ENCODE data around the gene CELA2B. TPM values are rescaled to one million over a fixed set of nuclear protein-coding genes. Genes with fewer than 3 reads are reported as not detected.

Gene CELA2B
- total RNA-seq, 1 experiment from 2014 or later, result not detected

DNA sequence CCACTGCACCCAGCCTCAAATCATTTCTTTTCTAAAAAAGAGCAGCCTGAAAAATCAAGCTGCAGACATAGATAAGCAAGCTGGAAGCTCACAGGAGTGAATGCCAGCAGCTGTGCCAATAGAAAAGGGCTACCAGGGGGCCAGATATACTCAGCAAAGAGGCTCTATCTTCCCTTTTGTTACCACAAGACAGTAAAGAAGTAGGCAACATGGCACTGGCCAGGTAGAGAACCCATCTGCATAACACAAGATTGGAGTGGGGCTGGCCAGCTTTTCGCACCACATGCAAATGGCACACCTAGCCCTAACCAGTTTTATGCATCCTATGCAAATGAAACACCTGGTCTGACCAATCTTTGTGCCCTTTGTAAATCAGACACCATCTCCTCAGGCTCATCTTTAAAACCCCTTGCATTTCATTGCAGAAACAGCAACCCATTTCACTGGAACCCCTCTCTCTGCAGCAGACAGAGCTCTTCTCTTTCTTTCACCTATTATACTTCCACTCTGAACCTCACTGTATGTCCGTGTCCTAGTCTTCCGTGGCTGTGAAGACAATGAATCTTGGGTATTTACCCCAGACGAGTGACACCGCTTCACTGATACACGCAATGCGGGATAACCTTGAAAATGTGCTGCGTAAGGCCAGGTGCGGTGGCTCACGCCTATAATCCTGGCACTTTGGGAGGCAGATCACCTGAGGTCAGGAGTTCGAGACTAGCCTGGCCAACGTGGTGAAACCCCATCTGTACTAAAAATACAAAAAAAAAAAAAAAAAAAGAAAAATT is 33.0 kb downstream of the CELA2B start:
- DNase-seq (ENCODE audit: low spot score) (peak; percentile 57), ATAC-seq (peak; percentile 95)
- no peaks in the 10 kb centered on the region for H3K9me3 Mint-ChIP-seq
- H3K4me1 Mint-ChIP-seq, result peaks cover 41% of the 10 kb centered on the region
- H3K4me3 Mint-ChIP-seq, result peak overlapping the region; percentile 26
- TF ChIP-seq FOXK1 (CRISPR knock-in tag; IDR thresholded peaks at IDR 0.05), result 0 out of 2 replicates have a peak, but pooled peaks have one; percentile 39
- no peak for TF ChIP-seq TP53 (CRISPR knock-in tag; IDR thresholded peaks at IDR 0.05)
- TF ChIP-seq GABPB1 (CRISPR knock-in tag; IDR thresholded peaks at IDR 0.05), result no peak
- TF ChIP-seq NFE2L1 (CRISPR knock-in tag; IDR thresholded peaks at IDR 0.05), result 0 out of 2 replicates have a peak, but pooled peaks have one; percentile 22
- 0 out of 2 replicates have a peak, but pooled peaks have one; percentile 30 for TF ChIP-seq TEAD1 (CRISPR knock-in tag; IDR thresholded peaks at IDR 0.05)
- TF ChIP-seq, protein P1, sequence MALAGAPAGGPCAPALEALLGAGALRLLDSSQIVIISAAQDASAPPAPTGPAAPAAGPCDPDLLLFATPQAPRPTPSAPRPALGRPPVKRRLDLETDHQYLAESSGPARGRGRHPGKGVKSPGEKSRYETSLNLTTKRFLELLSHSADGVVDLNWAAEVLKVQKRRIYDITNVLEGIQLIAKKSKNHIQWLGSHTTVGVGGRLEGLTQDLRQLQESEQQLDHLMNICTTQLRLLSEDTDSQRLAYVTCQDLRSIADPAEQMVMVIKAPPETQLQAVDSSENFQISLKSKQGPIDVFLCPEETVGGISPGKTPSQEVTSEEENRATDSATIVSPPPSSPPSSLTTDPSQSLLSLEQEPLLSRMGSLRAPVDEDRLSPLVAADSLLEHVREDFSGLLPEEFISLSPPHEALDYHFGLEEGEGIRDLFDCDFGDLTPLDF (CRISPR knock-in tag; IDR thresholded peaks at IDR 0.05), result no peak
- TF ChIP-seq, protein P2, sequence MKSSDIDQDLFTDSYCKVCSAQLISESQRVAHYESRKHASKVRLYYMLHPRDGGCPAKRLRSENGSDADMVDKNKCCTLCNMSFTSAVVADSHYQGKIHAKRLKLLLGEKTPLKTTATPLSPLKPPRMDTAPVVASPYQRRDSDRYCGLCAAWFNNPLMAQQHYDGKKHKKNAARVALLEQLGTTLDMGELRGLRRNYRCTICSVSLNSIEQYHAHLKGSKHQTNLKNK (CRISPR knock-in tag; IDR thresholded peaks at IDR 0.05), result no peak
- TF ChIP-seq, protein P3, sequence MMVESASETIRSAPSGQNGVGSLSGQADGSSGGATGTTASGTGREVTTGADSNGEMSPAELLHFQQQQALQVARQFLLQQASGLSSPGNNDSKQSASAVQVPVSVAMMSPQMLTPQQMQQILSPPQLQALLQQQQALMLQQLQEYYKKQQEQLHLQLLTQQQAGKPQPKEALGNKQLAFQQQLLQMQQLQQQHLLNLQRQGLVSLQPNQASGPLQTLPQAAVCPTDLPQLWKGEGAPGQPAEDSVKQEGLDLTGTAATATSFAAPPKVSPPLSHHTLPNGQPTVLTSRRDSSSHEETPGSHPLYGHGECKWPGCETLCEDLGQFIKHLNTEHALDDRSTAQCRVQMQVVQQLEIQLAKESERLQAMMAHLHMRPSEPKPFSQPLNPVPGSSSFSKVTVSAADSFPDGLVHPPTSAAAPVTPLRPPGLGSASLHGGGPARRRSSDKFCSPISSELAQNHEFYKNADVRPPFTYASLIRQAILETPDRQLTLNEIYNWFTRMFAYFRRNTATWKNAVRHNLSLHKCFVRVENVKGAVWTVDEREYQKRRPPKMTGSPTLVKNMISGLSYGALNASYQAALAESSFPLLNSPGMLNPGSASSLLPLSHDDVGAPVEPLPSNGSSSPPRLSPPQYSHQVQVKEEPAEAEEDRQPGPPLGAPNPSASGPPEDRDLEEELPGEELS (CRISPR knock-in tag; IDR thresholded peaks at IDR 0.05), result peak; percentile 62; the same call in 1 of the 2 replicates
- ChIA-PET POLR2A (interaction anchor here (1.3 to 2.3 kb wide), 2 partner anchors 15 to 18 kb away, joined by 5 to 7 read pairs; partner anchors contain the start of genes CASP9 and DNAJC16), CTCF (interaction anchor here (1.0 to 1.2 kb wide), 2 partner anchors 15 to 185 kb away, joined by 4 read pairs; no protein-coding TSS in a partner anchor)
- H3K27ac Mint-ChIP-seq, result peak overlapping the region; percentile 100
- H3K27me3 Mint-ChIP-seq (ENCODE audit: low read depth), result no peaks in the 10 kb centered on the region
- peaks cover 8% of the 10 kb centered on the region for H3K36me3 Mint-ChIP-seq

DNA sequence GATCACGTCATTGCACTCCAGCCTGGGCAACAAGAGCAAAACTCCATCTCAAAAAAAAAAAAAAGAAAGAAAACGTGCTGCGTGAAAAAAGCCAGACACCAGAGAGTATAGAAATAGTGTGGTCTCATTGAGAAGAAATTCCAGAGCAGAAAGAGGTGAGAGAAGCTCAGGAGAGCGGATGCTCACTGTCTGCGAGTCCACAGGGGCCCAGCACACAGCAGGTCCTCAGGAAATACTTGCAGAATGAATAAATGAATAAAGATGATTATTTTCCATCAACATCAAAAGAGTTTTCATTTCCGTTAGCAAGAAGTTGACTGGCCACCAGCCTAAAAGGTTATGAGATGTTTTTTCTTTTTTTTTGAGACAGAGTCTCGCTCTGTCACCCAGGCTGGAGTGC is 33.7 kb downstream of the CELA2B start:
- Mint-ChIP-seq H3K4me1 (peaks cover 41% of the 10 kb centered on the region), H3K27me3 (ENCODE audit: low read depth) (no peaks in the 10 kb centered on the region), H3K27ac (peak overlapping the region; percentile 93), H3K36me3 (peaks cover 8% of the 10 kb centered on the region), H3K9me3 (no peaks in the 10 kb centered on the region), H3K4me3 (peak overlapping the region; percentile 26; the same call in 1 of the 2 replicates)
- ChIA-PET POLR2A (interaction anchor here (1.3 to 2.3 kb wide), 2 partner anchors 14 to 17 kb away, joined by 5 to 7 read pairs; partner anchors contain the start of genes CASP9 and DNAJC16), CTCF (interaction anchor here (1.2 kb wide), 1 partner anchor 14 kb away, joined by 4 read pairs; no protein-coding TSS in a partner anchor)
- TF ChIP-seq CREM (CRISPR knock-in tag; IDR thresholded peaks at IDR 0.05) (no peak), ZNF423 (CRISPR knock-in tag; IDR thresholded peaks at IDR 0.05) (no peak), SMAD4 (CRISPR knock-in tag; IDR thresholded peaks at IDR 0.05) (no peak), FOXK1 (CRISPR knock-in tag; IDR thresholded peaks at IDR 0.05) (no peak), IRF2 (CRISPR knock-in tag; IDR thresholded peaks at IDR 0.05; ENCODE audit: borderline replicate concordance, low read depth) (no peak), NR2C2 (CRISPR knock-in tag; IDR thresholded peaks at IDR 0.05) (no peak), TEAD4 (CRISPR knock-in tag; IDR thresholded peaks at IDR 0.05) (no peak), JAZF1 (CRISPR knock-in tag; IDR thresholded peaks at IDR 0.05) (no peak), EMX1 (CRISPR knock-in tag; IDR thresholded peaks at IDR 0.05) (no peak), GTF2I (CRISPR knock-in tag; conservative IDR thresholded peaks at IDR 0.05) (no peak)
- TF ChIP-seq, protein P3 (CRISPR knock-in tag; IDR thresholded peaks at IDR 0.05), result no peak
- TF ChIP-seq, protein P4, sequence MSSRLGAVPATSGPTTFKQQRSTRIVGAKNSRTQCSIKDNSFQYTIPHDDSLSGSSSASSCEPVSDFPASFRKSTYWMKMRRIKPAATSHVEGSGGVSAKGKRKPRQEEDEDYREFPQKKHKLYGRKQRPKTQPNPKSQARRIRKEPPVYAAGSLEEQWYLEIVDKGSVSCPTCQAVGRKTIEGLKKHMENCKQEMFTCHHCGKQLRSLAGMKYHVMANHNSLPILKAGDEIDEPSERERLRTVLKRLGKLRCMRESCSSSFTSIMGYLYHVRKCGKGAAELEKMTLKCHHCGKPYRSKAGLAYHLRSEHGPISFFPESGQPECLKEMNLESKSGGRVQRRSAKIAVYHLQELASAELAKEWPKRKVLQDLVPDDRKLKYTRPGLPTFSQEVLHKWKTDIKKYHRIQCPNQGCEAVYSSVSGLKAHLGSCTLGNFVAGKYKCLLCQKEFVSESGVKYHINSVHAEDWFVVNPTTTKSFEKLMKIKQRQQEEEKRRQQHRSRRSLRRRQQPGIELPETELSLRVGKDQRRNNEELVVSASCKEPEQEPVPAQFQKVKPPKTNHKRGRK (CRISPR knock-in tag; IDR thresholded peaks at IDR 0.05; ENCODE audit: borderline replicate concordance), result no peak
- TF ChIP-seq, protein P5, sequence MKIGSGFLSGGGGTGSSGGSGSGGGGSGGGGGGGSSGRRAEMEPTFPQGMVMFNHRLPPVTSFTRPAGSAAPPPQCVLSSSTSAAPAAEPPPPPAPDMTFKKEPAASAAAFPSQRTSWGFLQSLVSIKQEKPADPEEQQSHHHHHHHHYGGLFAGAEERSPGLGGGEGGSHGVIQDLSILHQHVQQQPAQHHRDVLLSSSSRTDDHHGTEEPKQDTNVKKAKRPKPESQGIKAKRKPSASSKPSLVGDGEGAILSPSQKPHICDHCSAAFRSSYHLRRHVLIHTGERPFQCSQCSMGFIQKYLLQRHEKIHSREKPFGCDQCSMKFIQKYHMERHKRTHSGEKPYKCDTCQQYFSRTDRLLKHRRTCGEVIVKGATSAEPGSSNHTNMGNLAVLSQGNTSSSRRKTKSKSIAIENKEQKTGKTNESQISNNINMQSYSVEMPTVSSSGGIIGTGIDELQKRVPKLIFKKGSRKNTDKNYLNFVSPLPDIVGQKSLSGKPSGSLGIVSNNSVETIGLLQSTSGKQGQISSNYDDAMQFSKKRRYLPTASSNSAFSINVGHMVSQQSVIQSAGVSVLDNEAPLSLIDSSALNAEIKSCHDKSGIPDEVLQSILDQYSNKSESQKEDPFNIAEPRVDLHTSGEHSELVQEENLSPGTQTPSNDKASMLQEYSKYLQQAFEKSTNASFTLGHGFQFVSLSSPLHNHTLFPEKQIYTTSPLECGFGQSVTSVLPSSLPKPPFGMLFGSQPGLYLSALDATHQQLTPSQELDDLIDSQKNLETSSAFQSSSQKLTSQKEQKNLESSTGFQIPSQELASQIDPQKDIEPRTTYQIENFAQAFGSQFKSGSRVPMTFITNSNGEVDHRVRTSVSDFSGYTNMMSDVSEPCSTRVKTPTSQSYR (CRISPR knock-in tag; IDR thresholded peaks at IDR 0.05), result no peak
- TF ChIP-seq, protein P6, sequence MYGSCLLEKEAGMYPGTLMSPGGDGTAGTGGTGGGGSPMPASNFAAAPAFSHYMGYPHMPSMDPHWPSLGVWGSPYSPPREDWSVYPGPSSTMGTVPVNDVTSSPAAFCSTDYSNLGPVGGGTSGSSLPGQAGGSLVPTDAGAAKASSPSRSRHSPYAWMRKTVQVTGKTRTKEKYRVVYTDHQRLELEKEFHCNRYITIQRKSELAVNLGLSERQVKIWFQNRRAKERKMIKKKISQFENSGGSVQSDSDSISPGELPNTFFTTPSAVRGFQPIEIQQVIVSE (CRISPR knock-in tag; IDR thresholded peaks at IDR 0.05; ENCODE audit: borderline replicate concordance), result no peak
- TF ChIP-seq, protein P7, sequence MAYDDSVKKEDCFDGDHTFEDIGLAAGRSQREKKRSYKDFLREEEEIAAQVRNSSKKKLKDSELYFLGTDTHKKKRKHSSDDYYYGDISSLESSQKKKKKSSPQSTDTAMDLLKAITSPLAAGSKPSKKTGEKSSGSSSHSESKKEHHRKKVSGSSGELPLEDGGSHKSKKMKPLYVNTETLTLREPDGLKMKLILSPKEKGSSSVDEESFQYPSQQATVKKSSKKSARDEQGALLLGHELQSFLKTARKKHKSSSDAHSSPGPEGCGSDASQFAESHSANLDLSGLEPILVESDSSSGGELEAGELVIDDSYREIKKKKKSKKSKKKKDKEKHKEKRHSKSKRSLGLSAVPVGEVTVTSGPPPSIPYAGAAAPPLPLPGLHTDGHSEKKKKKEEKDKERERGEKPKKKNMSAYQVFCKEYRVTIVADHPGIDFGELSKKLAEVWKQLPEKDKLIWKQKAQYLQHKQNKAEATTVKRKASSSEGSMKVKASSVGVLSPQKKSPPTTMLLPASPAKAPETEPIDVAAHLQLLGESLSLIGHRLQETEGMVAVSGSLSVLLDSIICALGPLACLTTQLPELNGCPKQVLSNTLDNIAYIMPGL (CRISPR knock-in tag; IDR thresholded peaks at IDR 0.05), result no peak
- ATAC-seq (no peak), DNase-seq (ENCODE audit: low spot score) (no peak)

Measured in WTC11 (cell line).